Measurements from ENCODE around the gene IRGC.
A peak's percentile ranks its signal among the peaks of the same experiment; 100 is the strongest.
"Not testable (repeated sequence)": the region's sequence is repeated elsewhere in the genome, so short reads cannot be mapped to it uniquely, and the experiment has no call there.

Gene IRGC

DNA sequence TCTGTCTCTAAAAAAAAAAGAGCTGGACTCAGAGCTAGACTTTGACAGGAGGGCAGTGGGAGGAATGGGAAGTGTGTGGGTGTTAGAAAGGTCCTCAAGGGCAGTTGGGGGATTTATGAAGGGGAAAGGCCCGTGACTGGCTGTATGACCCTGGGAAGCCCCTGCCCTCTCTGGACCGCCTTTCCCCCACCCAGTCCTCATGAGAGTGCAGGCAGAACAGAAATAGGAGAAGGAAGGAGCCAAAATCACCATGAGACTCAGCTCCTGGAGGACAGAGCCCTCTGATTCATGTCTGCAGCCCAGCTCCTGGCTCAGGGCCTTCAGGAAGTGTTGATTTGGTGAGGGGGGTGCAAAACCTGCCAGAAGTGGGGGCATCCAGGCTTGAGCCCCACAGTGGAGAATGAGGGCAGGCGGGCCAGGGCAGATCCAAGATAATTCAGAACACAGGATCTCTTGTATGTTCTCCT is 47.6 kb downstream of the IRGC start:
- H3K9me3 Mint-ChIP-seq: no peaks in the 10 kb centered on the region
- peaks cover 50% of the 10 kb centered on the region for H3K4me1 Mint-ChIP-seq (ENCODE audit: low read depth)
- DNase-seq (ENCODE audit: low spot score): peak; percentile 58
- peaks cover 34% of the 10 kb centered on the region for H3K36me3 Mint-ChIP-seq (ENCODE audit: low read depth)
- peak overlapping the region; percentile 28 for H3K4me3 Mint-ChIP-seq
- peak overlapping the region; percentile 83 for H3K27ac Mint-ChIP-seq
- H3K27me3 Mint-ChIP-seq (ENCODE audit: low read depth): no peaks in the 10 kb centered on the region

DNA sequence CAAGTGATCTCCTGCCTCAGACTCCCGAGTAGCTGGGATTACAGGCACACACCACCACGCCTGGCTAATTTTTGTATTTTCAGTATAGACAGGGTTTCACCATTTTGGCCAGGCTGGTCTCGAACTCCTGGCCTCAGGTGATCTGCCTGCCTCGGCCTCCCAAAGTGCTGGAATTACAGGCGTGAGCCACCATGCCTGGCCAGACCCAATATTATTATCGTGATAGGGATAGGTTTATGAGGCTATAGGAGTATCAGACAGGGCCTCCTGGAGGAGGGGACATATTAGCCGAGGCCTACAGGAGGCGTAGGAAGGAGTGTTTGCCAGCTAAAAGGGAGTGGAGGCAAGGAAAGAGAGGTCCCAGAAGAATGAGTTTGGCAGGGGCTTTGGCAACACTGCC is 48.8 kb downstream of the IRGC start:
- peaks cover 45% of the 10 kb centered on the region for H3K4me1 Mint-ChIP-seq (ENCODE audit: low read depth)
- H3K27ac Mint-ChIP-seq: peak overlapping the region; percentile 92
- peaks cover 43% of the 10 kb centered on the region for H3K36me3 Mint-ChIP-seq (ENCODE audit: low read depth)

GRCh38 chr19:43765109-43765876 is 49.4 kb downstream of the IRGC start:
- peaks cover 49% of the 10 kb centered on the region for H3K36me3 Mint-ChIP-seq (ENCODE audit: low read depth)
- no peaks in the 10 kb centered on the region for H3K9me3 Mint-ChIP-seq
- H3K4me3 Mint-ChIP-seq: peak overlapping the region; percentile 59
- peaks cover 46% of the 10 kb centered on the region for H3K4me1 Mint-ChIP-seq (ENCODE audit: low read depth)
- H3K27ac Mint-ChIP-seq: peak overlapping the region; percentile 92
- H3K27me3 Mint-ChIP-seq (ENCODE audit: low read depth): no peaks in the 10 kb centered on the region
- DNase-seq (ENCODE audit: low spot score): peak; percentile 93

More for the DNA sequence above, 48.8 kb downstream of the IRGC start:
- H3K27me3 Mint-ChIP-seq (ENCODE audit: low read depth); DNase-seq (ENCODE audit: low spot score); H3K9me3 Mint-ChIP-seq: not testable (repeated sequence)
- H3K4me3 Mint-ChIP-seq: peak overlapping the region; percentile 59

DNA sequence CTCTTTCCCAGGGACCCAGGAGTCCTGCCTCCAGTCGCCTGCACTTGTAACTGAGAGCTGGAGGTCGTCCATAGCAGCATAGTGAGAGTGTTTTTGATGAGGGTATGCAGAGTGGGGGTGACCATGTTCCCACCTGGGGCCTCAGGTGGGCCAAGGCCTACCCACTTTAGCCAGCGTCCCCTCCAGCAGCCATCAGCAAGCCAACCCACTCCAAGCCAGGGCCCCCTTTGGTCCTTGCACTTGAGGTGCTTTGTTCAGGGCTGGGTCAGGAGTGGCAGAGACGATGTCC is 50.8 kb downstream of the IRGC start:
- Mint-ChIP-seq H3K9me3 (no peaks in the 10 kb centered on the region), H3K27ac (peak overlapping the region; percentile 92), H3K4me1 (ENCODE audit: low read depth) (peaks cover 47% of the 10 kb centered on the region), H3K4me3 (peak overlapping the region; percentile 59), H3K27me3 (ENCODE audit: low read depth) (no peaks in the 10 kb centered on the region), H3K36me3 (ENCODE audit: low read depth) (peaks cover 56% of the 10 kb centered on the region)
- no peak for DNase-seq (ENCODE audit: low spot score)

GRCh38 chr19:43767316-43767715 is 51.4 kb downstream of the IRGC start:
- Mint-ChIP-seq H3K27ac (peak overlapping the region; percentile 92), H3K36me3 (ENCODE audit: low read depth) (peaks cover 59% of the 10 kb centered on the region), H3K4me3 (peak overlapping the region; percentile 3), H3K27me3 (ENCODE audit: low read depth) (no peaks in the 10 kb centered on the region), H3K9me3 (no peaks in the 10 kb centered on the region), H3K4me1 (ENCODE audit: low read depth) (peaks cover 47% of the 10 kb centered on the region)
- DNase-seq (ENCODE audit: low spot score): no peak

- peaks cover 42% of the 10 kb centered on the region for H3K4me1 Mint-ChIP-seq (ENCODE audit: low read depth)
- H3K27ac Mint-ChIP-seq: peak overlapping the region; percentile 62
- peaks cover 57% of the 10 kb centered on the region for H3K36me3 Mint-ChIP-seq (ENCODE audit: low read depth)
- no peaks in the 10 kb centered on the region for H3K27me3 Mint-ChIP-seq (ENCODE audit: low read depth)
- DNase-seq (ENCODE audit: low spot score): no peak
- no peak overlapping the region for H3K4me3 Mint-ChIP-seq
- no peaks in the 10 kb centered on the region for H3K9me3 Mint-ChIP-seq
These were observed 51.9 kb downstream of the IRGC start for GRCh38 chr19:43767818-43768217.

- Mint-ChIP-seq H3K27me3 (ENCODE audit: low read depth) (no peaks in the 10 kb centered on the region), H3K27ac (peak overlapping the region; percentile 20), H3K36me3 (ENCODE audit: low read depth) (peaks cover 57% of the 10 kb centered on the region), H3K9me3 (no peaks in the 10 kb centered on the region), H3K4me3 (no peak overlapping the region), H3K4me1 (ENCODE audit: low read depth) (peaks cover 36% of the 10 kb centered on the region)
- DNase-seq (ENCODE audit: low spot score): no peak
These were observed 52.6 kb downstream of the IRGC start for GRCh38 chr19:43768273-43769050.

- Mint-ChIP-seq H3K36me3 (ENCODE audit: low read depth) (peaks cover 58% of the 10 kb centered on the region), H3K9me3 (no peaks in the 10 kb centered on the region)
These were observed 53.4 kb downstream of the IRGC start for GRCh38 chr19:43769256-43769655.

More at GRCh38 chr19:43769256-43769655, 53.4 kb downstream of the IRGC start:
- no peaks in the 10 kb centered on the region for H3K27me3 Mint-ChIP-seq (ENCODE audit: low read depth)
- peaks cover 30% of the 10 kb centered on the region for H3K4me1 Mint-ChIP-seq (ENCODE audit: low read depth)
- no peak for DNase-seq (ENCODE audit: low spot score)
- H3K27ac Mint-ChIP-seq: peak overlapping the region; percentile 20
- H3K4me3 Mint-ChIP-seq: no peak overlapping the region

All from T-helper 2 cell treated with Interferon-gamma antibody and Interleukin-4, amounts not matched to agents 5 μg/mL and 100 μg/mL, for 36 hours (primary cell).